Mucosa of gallbladder (tissue), 1 donor: ENCODE results near the gene NUDCD3. TPM values are rescaled to one million over a fixed set of nuclear protein-coding genes. Genes with fewer than 3 reads are reported as not detected.
"Not testable (repeated sequence)": the region's sequence is repeated elsewhere in the genome, so short reads cannot be mapped to it uniquely, and the experiment has no call there.

Source experiments
- DNase-seq: peaks from one replicate; pipeline ENCODE4 v3.0.0-alpha.2; 2020; ENCODE audit warnings: low spot score
- total RNA-seq: library from RNA; stranded (reverse); gene quantifications from one replicate; pipeline ENCODE4 v1.2.1, GENCODE V29; 2021
- donor health status: DM: no; HTN: no; CAD: no.

Gene NUDCD3
- total RNA-seq, 1 donor from 2014 or later = 122 TPM

DNA sequence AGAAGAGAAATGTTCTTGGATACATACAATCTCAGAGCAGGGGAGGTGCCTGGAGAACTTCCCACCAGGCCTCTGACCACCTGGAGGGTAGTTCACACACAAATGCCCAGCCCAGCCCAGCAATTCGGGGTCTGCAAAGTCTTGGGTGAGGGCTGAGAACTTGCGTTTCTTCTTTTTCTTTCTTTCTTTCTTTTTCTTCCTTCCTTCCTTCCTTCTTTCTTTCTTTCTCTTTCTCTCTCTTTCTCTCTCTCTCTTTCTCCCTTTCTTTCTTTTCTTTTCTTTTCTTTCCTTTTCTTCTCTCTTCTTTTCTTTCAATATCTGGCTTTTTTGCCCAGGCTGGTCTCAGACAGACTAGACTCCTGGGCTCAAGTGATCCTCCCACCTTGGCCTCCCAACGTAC lies 28.3 kb upstream of the NUDCD3 start:
- DNase-seq = no peak

- no peak for DNase-seq
These were observed 26.7 kb upstream of the NUDCD3 start for GRCh38 chr7:44517175-44517574.

GRCh38 chr7:44515590-44516268 lies 25.3 kb upstream of the NUDCD3 start:
- DNase-seq = no peak

DNA sequence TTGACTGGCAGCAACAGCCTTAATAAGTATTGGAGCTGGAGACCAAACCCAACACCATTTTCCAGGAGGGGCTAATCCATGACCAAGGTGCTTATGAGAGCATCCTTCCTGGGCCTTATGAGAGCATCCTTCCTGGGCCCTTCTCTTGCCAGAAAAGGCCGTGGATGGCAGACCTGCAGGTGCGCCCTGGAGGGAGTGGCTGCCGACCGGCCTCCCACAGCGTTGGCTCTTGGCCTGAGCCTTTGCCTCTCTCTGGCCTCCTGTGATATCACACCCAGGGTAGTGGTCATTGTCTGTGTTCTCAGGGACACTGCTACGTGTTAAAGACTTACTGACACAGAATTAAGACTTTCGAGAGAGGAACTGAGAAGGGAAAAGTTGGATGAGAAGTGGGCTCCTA lies 22.3 kb upstream of the NUDCD3 start:
- DNase-seq = no peak

GRCh38 chr7:44511863-44512468 lies 21.5 kb upstream of the NUDCD3 start:
- DNase-seq = no peak

GRCh38 chr7:44511236-44511635 lies 20.8 kb upstream of the NUDCD3 start:
- no peak for DNase-seq

DNA sequence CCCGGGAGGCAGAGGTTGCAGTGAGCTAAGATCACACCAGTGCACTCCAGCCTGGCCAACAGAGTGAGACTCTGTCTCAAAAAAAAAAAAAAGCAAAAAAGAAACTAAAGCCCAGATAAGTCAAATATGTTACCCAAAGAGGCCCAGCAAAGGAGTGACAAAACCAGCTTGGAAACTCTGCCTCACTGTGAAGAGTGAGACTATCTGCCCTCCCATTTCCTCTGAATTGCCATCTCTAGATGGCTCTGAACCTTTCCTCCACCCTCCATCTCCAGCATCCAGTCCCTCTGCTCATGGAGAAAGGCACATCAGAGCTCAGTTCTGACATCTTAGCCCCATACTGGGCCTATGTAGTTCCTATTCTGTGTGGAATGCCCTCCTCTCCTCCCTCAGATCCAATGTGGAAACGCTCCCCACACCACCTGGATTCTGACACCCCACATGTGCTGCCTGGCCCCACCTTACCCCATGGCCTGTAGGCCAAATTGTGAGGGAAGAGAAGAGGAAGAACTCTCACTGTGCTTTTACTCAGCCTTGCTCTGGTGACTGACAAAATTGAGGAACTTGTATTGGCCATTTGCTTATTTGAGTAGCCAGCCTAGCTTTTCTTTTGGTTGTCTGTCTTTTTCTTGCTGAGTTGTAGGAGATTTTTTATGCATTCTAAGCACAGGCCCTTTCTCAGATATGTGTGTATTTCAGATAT lies 18.0 kb upstream of the NUDCD3 start:
- no peak for DNase-seq

- not testable (repeated sequence) for DNase-seq
These were observed 16.3 kb upstream of the NUDCD3 start for GRCh38 chr7:44506592-44507288.

GRCh38 chr7:44505595-44505994 lies 15.1 kb upstream of the NUDCD3 start:
- DNase-seq = no peak

DNA sequence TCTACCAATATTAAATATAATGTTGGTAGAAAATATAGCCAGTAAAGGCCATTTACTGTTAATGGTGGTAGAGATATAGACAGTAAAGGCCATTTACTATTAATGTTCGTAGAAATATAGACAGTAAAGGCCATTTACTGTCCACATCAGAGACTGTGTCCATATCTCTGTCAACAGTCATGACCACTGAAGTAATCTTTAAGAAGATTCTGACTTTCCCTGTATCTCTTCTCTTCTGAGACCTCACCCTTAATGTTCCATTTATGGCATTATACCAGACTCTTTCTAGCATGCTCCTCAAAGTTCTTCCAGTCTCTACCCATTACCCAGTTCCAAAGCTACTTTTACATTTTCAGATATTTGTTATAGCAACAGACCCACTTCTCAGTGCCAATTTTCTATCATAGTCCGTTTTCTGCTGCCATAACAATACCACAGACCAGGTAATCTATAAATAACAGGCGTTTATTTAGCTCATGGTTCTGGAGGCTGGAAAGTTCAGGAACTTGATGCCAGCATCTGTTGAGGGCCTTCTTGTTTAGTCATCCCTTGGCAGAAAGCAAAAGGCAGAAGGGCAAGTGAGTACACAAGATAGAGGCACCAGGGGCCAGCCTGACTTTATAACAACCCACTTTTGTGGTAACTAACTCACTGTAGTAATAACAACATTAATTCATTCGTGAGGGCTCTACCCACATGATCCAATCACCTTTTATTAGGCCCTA lies 7.9 kb upstream of the NUDCD3 start:
- DNase-seq = no peak

GRCh38 chr7:44497155-44498027 lies 6.9 kb upstream of the NUDCD3 start:
- no peak for DNase-seq

DNA sequence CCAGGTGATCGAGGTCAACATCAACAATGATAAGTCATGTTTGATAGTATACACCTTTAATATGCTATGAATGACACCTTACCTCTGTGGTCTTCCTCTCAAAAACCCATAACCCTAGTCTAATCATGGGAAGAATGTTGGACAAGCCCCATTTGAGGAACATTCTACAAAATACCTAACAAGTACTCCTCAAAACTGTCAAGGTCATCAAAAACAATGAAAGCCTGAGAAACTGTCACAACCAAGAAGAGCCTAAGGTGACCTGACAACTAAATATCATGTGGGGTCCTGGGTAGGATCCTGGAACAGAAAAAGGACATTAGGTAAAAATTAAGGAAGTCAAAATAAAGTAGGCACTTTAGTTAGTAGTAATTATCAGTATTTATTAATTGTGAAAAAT lies 5.9 kb upstream of the NUDCD3 start:
- DNase-seq = no peak

- no peak for DNase-seq
These were observed 4.5 kb upstream of the NUDCD3 start for GRCh38 chr7:44494960-44495359.

DNA sequence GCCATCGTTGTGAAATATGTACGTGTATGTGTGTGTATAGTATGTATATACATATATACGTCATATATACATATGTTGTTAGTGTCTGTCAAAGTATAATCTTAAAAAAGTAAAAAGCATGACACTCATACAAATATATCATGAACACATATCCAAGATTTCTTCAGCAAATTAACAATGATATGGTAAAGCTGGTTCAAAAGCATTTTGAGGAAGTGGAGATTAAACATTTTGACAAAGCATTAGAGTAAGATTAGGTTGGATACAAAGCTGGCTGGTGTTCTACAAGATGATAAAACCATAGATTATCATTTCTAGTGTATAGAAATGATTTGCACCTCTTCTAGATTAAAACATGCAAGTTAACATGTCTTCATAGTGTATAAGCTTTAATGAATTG lies 771 bp upstream of the NUDCD3 start:
- no peak for DNase-seq

DNA sequence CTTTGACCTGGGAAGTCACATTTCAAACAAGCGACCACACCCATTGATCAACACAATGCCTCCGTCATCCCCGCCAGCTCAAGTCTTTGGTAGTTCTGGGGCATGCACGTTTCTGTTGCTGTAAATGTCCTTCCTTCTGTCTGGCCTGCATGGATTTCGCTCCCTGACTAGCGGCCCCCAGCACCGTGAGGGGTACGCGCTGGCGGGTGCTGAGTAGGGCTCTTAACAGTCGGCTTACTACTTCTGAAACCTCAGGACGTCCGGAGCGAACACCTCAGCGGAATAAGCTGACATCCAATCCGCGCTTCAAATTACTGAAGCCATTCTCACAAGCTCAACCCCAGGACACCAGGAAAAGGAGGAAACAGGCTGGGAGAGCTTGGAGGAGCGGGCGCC lies 505 bp downstream of the NUDCD3 start:
- peak; percentile 16 for DNase-seq

- DNase-seq = no peak
These were observed 1.5 kb downstream of the NUDCD3 start for GRCh38 chr7:44488955-44489354.

DNA sequence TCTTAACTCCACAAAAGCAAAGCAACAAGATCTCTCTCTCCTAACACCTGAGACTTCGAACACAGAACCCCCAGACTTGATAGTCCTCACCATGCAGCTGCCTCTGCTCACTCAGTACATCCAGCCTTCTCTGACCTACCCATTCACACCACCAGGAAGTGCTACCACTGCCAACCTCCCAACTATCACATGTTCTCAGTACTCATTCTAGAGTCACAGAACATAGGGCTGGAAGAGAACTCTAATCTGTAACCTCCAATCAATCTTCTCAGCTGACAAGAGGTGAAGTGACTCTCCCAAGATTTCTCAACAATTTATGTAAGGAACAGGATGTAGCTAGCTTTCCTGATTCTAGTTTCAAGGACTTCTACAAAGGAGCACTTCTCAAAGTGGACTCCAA lies 3.8 kb downstream of the NUDCD3 start:
- DNase-seq = peak; percentile 71

- DNase-seq = no peak
These were observed 4.5 kb downstream of the NUDCD3 start for GRCh38 chr7:44486001-44486400.

GRCh38 chr7:44484482-44485313 lies 5.8 kb downstream of the NUDCD3 start:
- no peak for DNase-seq
